ENCODE results near the gene ENAM.

Gene ENAM

DNA sequence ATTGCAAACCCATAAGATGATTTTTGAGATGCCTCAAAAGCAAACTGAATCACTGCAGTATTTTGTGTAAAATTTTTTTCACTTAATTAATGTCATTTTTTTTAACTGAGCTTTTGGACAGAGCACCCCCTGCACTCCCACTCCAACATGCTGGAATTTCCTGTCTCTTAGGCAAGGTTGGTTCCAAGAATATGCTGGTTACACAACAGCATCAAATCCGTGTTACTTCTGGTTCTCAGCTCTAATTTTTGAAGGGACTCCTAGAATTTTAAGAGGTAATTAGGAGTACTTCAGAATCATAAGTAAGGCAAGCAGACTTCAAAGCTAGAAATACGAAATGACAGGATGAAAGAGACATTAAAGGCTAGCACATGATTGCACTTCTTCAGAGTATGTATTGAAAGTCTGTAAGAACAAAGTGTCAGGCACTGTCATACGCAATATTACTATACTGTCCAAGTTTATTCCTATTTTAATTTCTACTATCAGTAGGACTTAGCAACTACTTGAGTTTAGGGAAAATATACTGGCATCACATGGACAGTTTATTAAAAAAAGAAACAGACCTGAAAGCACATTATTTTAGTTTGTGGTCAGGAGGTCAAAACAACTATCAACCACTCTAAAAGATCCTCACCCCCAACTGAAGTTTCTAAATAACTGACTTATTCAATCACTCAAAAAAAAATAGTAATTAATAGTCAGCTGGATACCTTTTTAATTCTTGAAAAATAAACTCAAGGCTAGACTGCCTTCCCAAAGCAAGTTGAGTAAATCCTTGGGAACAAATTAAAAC is 39.4 kb downstream of the ENAM start:
- Mint-ChIP-seq H3K27me3 (ENCODE audit: low read depth) (peaks cover 5% of the 10 kb centered on the region), H3K9me3 (no peaks in the 10 kb centered on the region), H3K27ac (peak overlapping the region in 1 of 3 experiments; percentile 86), H3K36me3 (ENCODE audit: low read depth) (no peaks in the 10 kb centered on the region), H3K4me1 (peaks cover 12% of the 10 kb centered on the region), H3K4me3 (no peak overlapping the region)
- TF ChIP-seq, protein P1, sequence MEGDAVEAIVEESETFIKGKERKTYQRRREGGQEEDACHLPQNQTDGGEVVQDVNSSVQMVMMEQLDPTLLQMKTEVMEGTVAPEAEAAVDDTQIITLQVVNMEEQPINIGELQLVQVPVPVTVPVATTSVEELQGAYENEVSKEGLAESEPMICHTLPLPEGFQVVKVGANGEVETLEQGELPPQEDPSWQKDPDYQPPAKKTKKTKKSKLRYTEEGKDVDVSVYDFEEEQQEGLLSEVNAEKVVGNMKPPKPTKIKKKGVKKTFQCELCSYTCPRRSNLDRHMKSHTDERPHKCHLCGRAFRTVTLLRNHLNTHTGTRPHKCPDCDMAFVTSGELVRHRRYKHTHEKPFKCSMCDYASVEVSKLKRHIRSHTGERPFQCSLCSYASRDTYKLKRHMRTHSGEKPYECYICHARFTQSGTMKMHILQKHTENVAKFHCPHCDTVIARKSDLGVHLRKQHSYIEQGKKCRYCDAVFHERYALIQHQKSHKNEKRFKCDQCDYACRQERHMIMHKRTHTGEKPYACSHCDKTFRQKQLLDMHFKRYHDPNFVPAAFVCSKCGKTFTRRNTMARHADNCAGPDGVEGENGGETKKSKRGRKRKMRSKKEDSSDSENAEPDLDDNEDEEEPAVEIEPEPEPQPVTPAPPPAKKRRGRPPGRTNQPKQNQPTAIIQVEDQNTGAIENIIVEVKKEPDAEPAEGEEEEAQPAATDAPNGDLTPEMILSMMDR (IDR thresholded peaks at IDR 0.05; ENCODE audit: unreplicated experiment in 3 of 3), result no peak

DNA sequence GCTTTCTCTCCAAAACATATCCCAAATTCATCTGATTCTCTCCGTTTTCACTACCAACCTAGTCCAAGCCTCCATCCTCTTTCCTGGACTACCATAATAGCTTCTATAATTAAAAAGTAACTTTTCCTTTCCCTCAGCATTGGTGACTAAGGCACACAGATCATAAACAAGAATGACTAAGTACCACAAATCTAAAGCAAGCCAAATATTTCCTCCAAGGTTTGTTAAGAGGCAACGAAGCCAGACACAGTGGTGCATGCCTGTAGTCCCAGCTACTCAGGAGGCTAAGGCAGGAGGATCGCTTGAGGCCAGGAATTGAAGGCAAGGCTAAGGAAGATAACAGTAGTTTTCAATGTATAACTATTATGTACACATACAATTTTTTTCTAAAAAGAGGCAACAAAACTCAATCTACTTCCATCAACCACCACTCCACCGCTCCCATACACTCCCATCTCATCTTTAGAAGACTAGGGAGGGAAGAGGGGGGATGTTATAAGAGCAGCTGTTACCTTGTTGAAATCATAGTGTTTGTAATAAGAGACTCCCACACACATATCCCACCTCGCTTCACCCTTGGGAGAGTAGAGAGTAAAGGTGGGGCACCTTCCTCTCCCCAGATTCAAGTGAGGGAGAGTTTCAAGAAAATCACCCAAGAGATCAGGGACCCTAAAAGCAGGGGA is 41.9 kb downstream of the ENAM start:
- Mint-ChIP-seq H3K9me3 (no peaks in the 10 kb centered on the region), H3K27me3 (ENCODE audit: low read depth) (peaks cover 5% of the 10 kb centered on the region), H3K4me1 (peaks cover 13% of the 10 kb centered on the region), H3K27ac (no peak overlapping the region), H3K36me3 (ENCODE audit: low read depth) (no peaks in the 10 kb centered on the region), H3K4me3 (no peak overlapping the region)
- TF ChIP-seq, protein P1 (IDR thresholded peaks at IDR 0.05; ENCODE audit: unreplicated experiment in 3 of 3), result no peak

DNA sequence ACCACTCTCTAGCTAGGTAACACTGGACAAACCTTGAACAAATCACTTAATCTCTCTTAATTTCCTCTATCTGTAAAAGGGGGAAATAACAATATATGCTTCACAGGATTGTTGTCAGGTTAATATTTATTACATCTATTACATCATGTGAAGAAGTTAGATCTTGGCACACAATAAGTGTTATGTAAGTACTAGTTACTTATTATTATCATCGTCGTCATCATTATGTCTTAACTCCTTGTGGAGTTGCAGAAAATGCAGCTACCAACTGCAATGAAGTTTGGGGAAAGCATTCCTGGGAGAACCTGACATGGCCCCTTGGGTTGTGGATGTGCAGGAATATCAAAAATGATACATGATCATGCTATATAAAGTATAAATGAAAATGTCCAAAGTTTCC is 42.5 kb downstream of the ENAM start:
- Mint-ChIP-seq H3K4me3 (no peak overlapping the region), H3K27me3 (ENCODE audit: low read depth) (peaks cover 5% of the 10 kb centered on the region), H3K36me3 (ENCODE audit: low read depth) (no peaks in the 10 kb centered on the region), H3K27ac (no peak overlapping the region), H3K4me1 (peaks cover 17% of the 10 kb centered on the region), H3K9me3 (no peaks in the 10 kb centered on the region)
- TF ChIP-seq, protein P1 (IDR thresholded peaks at IDR 0.05; ENCODE audit: unreplicated experiment in 3 of 3), result no peak

DNA sequence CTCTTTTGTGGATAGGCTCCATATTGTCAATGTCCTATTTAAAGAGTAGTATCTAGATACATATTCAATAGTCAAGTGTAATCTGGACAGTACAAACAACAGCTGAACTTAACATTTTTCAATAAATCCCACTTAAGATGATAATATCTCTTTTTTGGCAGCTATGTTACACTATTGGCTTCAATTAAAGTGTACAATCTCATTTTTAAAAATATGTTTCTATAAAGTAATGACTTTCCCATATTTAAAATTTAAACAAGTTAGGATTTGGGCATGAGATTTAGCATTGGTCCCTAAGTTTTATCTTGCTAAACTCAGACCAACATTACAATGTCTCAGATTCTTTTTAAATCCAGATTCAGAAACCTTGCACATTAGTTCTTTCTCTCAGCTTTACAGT is 45.6 kb downstream of the ENAM start:
- H3K9me3 Mint-ChIP-seq, result no peaks in the 10 kb centered on the region
- peaks cover 5% of the 10 kb centered on the region for H3K27me3 Mint-ChIP-seq (ENCODE audit: low read depth)
- H3K4me3 Mint-ChIP-seq, result no peak overlapping the region
- H3K4me1 Mint-ChIP-seq, result peaks cover 5% of the 10 kb centered on the region
- TF ChIP-seq, protein P1 (IDR thresholded peaks at IDR 0.05; ENCODE audit: unreplicated experiment in 3 of 3), result no peak
- peak overlapping the region in 1 of 3 experiments; percentile 62 for H3K27ac Mint-ChIP-seq
- no peaks in the 10 kb centered on the region for H3K36me3 Mint-ChIP-seq (ENCODE audit: low read depth)

DNA sequence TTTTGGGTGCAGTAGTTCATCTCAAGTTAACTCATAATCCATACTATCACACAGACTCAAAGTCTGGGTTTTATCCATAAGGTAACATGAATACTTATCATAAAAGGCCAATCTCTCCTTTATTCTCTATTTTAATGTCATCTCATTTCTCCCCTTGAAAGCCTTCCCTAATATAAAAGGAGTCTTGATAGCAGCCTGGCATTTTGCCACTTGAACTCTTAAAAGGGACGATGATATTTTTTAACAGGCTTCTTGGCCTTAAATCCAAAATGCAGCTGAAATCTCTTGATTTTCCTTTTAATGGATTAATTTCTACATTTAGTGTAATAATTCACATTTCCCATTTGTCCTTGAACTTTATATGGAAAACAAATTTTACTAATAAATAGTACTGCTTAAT is 46.2 kb downstream of the ENAM start:
- Mint-ChIP-seq H3K4me3 (no peak overlapping the region), H3K27ac (peak overlapping the region in 1 of 3 experiments; percentile 62), H3K36me3 (ENCODE audit: low read depth) (no peaks in the 10 kb centered on the region), H3K4me1 (peaks cover 5% of the 10 kb centered on the region), H3K9me3 (no peaks in the 10 kb centered on the region), H3K27me3 (ENCODE audit: low read depth) (peaks cover 5% of the 10 kb centered on the region)
- TF ChIP-seq, protein P1 (IDR thresholded peaks at IDR 0.05; ENCODE audit: unreplicated experiment in 3 of 3), result no peak
